Body of pancreas (tissue), 4 donors: Measurements from ENCODE around the gene TFIP11.

Experiments
- POLR2A ChIP-seq, 3 donors: fragments of 450-650 bp; IDR thresholded peaks; one replicate each; pipeline ENCODE4 v1.6.1; 2016; ENCODE audit warnings: antibody characterized with exemption in 3 of 3, mild to moderate bottlenecking in 2 of 3
- TF ChIP-seq, protein P1 (sequence below), 7 experiments: fragments of 450-650 bp in 4 of 7; fragments of 200-600 bp in 3 of 7; sonication (generic) in 3 of 7; IDR thresholded peaks; one replicate each; pipeline ENCODE4 v1.5.1; 2016 to 2019; ENCODE audit warnings: antibody characterized with exemption in 7 of 7

DNA sequence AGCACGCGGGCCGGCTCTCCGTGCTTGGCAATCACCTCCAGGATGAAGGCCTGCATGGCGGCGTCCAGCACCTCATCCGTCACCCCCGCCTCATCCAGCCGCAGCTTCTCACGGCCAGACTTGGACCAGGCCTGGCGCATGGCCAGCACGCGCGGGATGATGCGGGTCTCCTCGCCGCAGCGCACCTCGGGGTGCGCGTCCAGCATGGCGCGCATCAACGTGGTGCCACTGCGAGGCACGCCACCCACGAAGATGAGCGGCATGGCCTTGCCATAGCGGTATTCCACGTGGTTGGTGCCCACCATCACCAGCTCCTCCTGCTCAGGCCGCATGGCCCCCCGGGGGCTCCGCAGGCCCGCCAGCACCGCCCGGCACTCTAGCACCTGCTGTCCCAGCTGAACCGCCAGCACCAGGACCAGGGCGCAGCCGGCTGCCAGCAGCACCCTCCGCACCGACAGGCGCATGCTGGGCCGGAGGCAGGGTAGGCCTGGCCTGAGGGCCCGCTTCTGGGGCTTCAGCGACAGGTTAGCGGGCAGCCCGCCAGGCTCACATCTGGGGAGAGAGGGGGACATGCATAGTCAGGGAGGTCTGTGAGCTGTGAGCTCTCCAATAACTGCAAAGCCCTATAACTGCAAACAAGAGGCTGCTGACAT lies 29.0 kb upstream of the TFIP11 start:
- no peak for TF ChIP-seq POLR2A (IDR thresholded peaks at IDR 0.05)
- TF ChIP-seq, protein P1, sequence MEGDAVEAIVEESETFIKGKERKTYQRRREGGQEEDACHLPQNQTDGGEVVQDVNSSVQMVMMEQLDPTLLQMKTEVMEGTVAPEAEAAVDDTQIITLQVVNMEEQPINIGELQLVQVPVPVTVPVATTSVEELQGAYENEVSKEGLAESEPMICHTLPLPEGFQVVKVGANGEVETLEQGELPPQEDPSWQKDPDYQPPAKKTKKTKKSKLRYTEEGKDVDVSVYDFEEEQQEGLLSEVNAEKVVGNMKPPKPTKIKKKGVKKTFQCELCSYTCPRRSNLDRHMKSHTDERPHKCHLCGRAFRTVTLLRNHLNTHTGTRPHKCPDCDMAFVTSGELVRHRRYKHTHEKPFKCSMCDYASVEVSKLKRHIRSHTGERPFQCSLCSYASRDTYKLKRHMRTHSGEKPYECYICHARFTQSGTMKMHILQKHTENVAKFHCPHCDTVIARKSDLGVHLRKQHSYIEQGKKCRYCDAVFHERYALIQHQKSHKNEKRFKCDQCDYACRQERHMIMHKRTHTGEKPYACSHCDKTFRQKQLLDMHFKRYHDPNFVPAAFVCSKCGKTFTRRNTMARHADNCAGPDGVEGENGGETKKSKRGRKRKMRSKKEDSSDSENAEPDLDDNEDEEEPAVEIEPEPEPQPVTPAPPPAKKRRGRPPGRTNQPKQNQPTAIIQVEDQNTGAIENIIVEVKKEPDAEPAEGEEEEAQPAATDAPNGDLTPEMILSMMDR (IDR thresholded peaks at IDR 0.05) = no peak
